Glutamatergic neuron (in vitro differentiated cells): ENCODE data around the gene DENND1C. TPM values are rescaled to one million over a fixed set of nuclear protein-coding genes. Genes with fewer than 3 reads are reported as not detected.

ENCODE experiments used
- DNase-seq: peaks from one replicate; pipeline ENCODE4 v3.0.0; 2022
- H3K27ac Mint-ChIP-seq: one replicate; pipeline ENCODE4 v1.8.0; 2020; ENCODE audit warnings: mild to moderate bottlenecking, mixed read lengths, inconsistent platforms; ENCODE audit not compliant: unreplicated experiment
- H3K27me3 Mint-ChIP-seq: one replicate; pipeline ENCODE4 v1.8.0; 2020; ENCODE audit warnings: mild to moderate bottlenecking, moderate library complexity, mixed read lengths, inconsistent platforms; ENCODE audit not compliant: unreplicated experiment
- H3K36me3 Mint-ChIP-seq: one replicate; pipeline ENCODE4 v1.8.0; 2020; ENCODE audit warnings: mild to moderate bottlenecking, mixed read lengths, inconsistent platforms; ENCODE audit not compliant: unreplicated experiment
- H3K4me1 Mint-ChIP-seq: one replicate; pipeline ENCODE4 v1.8.0; 2020; ENCODE audit warnings: mild to moderate bottlenecking, low read depth, mixed read lengths, inconsistent platforms; ENCODE audit not compliant: unreplicated experiment
- H3K4me3 Mint-ChIP-seq: one replicate; pipeline ENCODE4 v1.8.0; 2020; ENCODE audit warnings: mild to moderate bottlenecking, mixed read lengths, inconsistent platforms; ENCODE audit not compliant: unreplicated experiment
- H3K9me3 Mint-ChIP-seq: one replicate; pipeline ENCODE4 v1.8.0; 2020; ENCODE audit warnings: mild to moderate bottlenecking, moderate library complexity, mixed read lengths, inconsistent platforms; ENCODE audit not compliant: unreplicated experiment
- total RNA-seq: library from RNA; stranded (reverse); fragmentation: NEBNext Ultra II Directional; extraction: Animal tissue kit (Norgen Biotek cat#: 25700); gene quantifications from one replicate; pipeline ENCODE4 v1.2.1, GENCODE V29; 2021; ENCODE audit not compliant: unreplicated experiment
- TF ChIP-seq, protein P1 (sequence below): fragments of 200-600 bp; sonication (generic); IDR thresholded peaks from one replicate; pipeline ENCODE4 v1.5.0; 2021; ENCODE audit not compliant: partially characterized antibody, unreplicated experiment

DENND1C gene
- total RNA-seq, 1 donor from 2014 or later: not detected

DNA sequence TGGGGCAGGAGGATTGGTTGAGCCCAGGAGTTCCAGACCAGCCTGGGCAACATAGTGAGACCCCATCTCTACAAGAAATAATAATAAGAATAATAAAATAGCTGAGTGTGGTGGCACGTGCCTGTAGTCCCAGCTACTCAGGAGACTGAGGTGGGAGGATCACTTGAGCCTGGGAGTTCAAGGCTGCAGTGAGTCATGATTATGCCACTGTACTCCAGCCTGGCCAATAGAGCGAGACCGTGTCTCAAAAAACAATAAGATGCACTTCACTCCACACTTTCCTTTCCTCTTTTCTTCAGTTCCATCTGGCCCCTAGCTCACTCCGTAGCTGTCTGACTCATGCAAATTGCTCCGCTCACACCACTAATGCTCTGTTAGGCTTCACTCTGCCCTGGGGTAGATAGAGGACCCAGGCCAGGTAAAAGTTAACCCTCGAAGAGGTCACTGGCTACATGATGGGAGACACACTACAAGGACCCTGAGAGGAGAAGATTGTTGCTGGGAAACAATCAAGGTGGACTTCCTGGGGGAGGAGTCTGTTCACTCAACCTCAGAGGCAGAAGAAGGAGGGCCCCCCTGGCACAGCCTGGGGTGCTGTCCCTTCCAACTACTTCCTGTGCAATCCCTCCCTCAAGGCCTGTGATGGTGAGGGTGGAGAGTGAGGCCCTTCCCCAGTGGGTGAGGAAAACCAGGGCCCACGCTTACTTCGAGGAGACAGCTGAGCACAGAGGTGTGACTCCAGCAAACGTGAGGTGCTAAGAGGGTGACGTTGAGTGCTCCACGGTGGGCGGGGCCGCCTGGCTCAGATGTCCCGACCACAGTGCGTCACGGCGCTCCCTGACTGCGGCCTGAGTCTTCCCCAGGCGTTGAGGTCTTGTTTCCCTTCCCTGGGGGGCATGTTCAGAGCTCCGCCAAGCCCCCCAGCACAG, 40.4 kb upstream of the DENND1C start:
- TF ChIP-seq, protein P1, sequence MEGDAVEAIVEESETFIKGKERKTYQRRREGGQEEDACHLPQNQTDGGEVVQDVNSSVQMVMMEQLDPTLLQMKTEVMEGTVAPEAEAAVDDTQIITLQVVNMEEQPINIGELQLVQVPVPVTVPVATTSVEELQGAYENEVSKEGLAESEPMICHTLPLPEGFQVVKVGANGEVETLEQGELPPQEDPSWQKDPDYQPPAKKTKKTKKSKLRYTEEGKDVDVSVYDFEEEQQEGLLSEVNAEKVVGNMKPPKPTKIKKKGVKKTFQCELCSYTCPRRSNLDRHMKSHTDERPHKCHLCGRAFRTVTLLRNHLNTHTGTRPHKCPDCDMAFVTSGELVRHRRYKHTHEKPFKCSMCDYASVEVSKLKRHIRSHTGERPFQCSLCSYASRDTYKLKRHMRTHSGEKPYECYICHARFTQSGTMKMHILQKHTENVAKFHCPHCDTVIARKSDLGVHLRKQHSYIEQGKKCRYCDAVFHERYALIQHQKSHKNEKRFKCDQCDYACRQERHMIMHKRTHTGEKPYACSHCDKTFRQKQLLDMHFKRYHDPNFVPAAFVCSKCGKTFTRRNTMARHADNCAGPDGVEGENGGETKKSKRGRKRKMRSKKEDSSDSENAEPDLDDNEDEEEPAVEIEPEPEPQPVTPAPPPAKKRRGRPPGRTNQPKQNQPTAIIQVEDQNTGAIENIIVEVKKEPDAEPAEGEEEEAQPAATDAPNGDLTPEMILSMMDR: no peak
- Mint-ChIP-seq H3K27ac (no peak overlapping the region), H3K4me3 (no peak overlapping the region), H3K36me3 (no peaks in the 10 kb centered on the region), H3K4me1 (no peaks in the 10 kb centered on the region), H3K27me3 (peaks cover 3% of the 10 kb centered on the region), H3K9me3 (peaks cover 3% of the 10 kb centered on the region)
- DNase-seq: no peak

DNA sequence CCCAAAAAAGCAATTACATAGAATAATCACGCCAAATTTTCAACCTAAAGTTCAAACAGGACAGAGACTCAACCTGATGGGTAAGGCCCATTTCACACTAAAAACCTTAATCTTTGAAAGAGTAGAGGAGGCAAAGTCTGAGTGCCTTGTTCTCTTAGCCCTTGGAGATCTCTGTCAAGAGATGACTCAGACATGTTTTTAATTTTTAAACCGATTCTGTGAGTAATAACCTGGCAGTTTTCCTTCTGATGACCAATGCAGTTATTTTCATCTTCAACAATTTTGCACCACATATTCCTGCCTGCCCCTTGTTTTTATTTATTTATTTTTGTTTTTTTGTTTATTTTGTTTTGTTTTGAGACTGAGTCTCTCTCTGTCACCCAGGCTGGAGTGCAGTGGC, 37.7 kb upstream of the DENND1C start:
- no peaks in the 10 kb centered on the region for H3K4me1 Mint-ChIP-seq

DNA sequence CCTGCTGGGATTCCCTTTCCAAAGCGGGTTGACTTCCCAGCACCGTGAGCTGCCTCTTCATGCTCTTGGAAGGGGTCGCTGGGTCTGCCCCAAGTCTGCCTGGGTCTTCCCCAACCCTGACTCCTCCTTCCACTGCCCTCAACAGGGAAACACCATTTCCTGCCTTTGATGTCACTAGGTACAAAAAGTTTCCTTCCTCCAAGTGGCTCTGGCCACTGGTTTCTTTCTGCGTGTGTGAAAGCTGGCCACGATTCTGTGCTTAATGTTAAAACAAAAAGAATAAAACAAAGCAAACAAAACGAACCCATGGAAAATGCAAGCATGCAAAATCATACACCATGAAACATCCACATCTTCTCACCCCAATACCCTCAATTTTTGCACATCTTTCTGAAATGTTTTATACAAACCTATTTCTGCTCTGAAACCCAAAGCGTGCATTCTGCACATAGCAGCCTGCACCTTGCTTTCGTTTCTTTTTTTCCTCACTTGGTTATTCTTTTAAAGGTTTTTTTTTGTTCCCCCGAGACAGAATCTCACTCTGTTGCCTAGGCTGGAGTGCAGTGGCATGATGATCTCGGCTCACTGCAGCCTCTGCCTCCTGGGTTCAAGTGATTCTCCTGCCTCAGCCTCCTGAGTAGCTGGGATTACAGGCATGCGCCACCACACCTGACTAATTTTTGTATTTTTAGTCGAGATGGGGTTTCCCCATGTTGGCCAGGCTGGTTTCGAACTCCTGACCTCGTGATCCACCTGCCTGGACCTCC, 36.7 kb upstream of the DENND1C start:
- TF ChIP-seq, protein P1: no peak
- peaks cover 3% of the 10 kb centered on the region for H3K27me3 Mint-ChIP-seq
- no peak overlapping the region for H3K4me3 Mint-ChIP-seq
- DNase-seq: no peak
- H3K27ac Mint-ChIP-seq: no peak overlapping the region
- H3K36me3 Mint-ChIP-seq: no peaks in the 10 kb centered on the region
- no peaks in the 10 kb centered on the region for H3K4me1 Mint-ChIP-seq
- peaks cover 1% of the 10 kb centered on the region for H3K9me3 Mint-ChIP-seq

More for the DNA sequence above, 37.7 kb upstream of the DENND1C start:
- DNase-seq: no peak
- H3K9me3 Mint-ChIP-seq: peaks cover 1% of the 10 kb centered on the region
- TF ChIP-seq, protein P1: no peak
- H3K27me3 Mint-ChIP-seq: peaks cover 3% of the 10 kb centered on the region
- H3K27ac Mint-ChIP-seq: no peak overlapping the region
- no peak overlapping the region for H3K4me3 Mint-ChIP-seq
- H3K36me3 Mint-ChIP-seq: no peaks in the 10 kb centered on the region

DNA sequence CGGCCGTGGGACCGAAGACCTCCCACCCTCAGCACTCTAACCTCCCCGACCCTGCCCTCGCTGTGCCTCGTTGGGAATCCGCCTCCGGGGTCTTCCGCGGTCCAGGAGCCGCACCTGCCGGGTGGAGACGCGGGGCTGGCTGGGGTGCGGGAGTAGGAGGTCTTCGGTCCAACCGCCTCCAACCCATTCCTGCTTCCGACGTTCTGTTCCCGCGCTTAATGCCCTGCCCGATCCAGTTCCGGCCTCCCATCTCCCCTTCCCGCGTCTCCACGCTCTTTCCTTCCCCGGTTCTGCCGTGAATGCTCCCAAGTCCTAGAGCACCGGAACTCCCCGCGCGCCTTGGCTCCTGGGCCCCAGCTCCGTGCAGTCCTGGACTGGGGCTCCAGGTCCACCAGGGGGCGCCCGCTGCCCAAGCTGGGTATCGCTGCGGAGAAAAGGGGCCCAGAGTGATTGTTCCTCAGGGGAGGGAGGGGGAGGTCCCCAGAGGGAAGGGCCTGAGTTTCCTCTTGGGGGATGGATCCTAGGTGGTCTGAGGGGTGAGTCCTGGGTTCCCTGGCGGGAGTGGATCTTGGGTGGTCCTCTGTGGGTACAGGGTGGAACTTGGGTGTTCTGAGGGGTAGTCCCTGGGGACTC, 35.2 kb upstream of the DENND1C start:
- TF ChIP-seq, protein P1: peak; percentile 94
- Mint-ChIP-seq H3K9me3 (peaks cover 6% of the 10 kb centered on the region), H3K4me1 (peaks cover 4% of the 10 kb centered on the region), H3K27me3 (peaks cover 4% of the 10 kb centered on the region), H3K4me3 (peak overlapping the region; percentile 94), H3K27ac (peak overlapping the region; percentile 62), H3K36me3 (no peaks in the 10 kb centered on the region)
- peak; percentile 96 for DNase-seq
